T1000 (cell line): ENCODE results near the gene PAX5.

Source experiments
- DNase-seq: peaks from one replicate; lab custom pipeline; 2025; ENCODE audit warnings: mixed read lengths; lab: John Stamatoyannopoulos, UW

Gene PAX5

GRCh38 chr9:36855448-36856315, 178.4 kb downstream of the PAX5 start:
- DNase-seq = no peak

- no peak for DNase-seq
Measured at GRCh38 chr9:36854751-36855150, 179.3 kb downstream of the PAX5 start.

DNA sequence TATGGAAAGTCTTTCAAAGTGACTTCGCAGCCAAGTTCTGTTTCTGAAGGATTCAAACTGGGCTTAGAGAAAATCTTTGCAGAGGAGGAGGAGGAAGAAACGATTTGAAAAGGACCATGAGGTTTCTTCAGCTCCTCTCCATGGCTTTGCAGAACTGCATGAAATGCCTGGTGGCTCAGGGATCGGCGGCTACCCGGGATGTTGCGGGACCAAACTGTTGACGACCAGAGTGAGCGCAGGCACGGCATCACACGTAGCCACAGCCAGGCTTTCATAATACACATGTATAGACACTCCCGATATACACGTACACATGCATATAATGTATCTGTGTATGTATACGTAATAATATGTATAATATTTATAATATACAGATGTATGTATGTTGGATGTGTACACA, 180.0 kb downstream of the PAX5 start:
- DNase-seq = no peak

DNA sequence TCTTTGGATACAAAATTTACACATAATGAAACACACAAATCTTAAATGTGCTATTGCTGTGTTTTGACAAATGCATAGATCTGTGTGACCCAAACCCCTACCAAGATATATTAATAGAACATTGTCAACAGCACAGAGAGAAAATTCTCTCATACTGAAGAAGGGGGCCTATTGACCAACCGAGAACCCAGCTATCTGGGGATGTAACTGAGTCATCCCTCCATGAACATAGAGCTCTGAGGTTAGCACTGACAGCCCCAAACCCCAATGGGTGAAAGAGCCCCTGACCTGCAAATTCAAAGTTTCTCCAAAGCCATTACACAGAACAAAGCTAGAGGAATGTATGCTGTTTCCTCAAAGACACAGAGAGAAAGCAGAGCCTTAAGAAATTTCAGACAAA, 180.8 kb downstream of the PAX5 start:
- DNase-seq = no peak

GRCh38 chr9:36849943-36850342, 184.1 kb downstream of the PAX5 start:
- no peak for DNase-seq

- no peak for DNase-seq
Measured at GRCh38 chr9:36848946-36849345, 185.1 kb downstream of the PAX5 start.

DNA sequence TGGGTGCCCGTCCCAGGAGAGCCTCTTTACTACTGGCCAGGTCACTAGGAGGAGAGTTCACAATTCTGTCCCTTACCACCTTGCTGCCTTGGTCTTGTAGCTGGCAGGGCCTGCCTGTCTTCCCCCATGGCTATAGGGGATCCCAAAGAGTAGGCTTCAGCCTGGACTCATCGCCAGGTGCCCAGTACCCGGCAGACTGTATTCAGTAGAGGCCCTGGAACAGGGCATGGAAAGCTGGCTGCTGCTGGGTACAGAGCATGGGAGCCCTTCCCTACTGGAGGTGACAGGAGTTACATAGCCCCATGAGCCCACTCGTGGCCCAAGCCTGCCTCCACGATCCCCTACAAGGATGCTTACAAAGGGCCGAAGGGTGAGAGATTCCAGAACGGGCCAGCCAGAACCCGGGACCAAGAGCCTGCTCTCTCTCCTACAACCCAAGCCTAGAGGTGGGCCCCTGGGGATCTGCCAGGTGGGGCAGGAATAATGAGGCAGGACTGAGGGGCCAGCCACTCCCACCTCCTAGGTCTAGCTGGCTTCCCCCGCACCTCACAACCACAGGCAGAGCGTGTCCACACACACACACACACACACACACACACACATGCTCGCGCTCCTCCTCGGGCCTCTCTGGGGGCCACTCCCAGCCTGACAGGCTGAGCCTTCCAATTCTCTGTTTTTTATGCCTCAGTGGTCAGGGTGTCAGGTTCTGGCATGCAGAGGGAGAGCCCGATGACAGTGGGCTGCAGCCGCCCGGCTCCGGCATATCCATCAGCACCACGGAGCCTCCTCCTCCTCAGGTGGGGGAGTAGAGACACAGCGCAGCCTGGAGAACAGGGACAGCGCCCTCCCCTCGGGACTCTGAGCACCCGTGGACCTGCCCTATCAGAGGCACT, 186.0 kb downstream of the PAX5 start:
- DNase-seq = no peak

GRCh38 chr9:36846621-36847020, 187.4 kb downstream of the PAX5 start:
- no peak for DNase-seq

DNA sequence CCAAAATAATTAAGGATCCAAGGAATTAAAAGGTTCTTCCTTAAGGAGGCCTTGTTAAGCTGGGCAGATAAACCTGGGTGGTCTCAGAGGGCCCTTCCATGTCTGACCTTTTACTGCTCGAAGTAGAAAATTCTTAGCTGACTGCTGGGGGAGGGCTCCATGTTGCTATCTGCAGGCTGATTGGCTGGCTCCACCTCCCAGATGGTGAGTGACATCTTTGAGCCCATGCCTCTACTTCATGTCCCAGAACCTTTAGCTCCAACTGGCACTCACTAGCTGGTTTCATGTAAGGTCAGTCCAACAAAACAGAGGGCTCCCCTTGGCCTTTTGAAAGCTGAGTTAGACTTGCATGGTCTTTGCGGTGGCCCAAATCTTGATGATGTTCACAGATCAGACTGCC, 188.2 kb downstream of the PAX5 start:
- DNase-seq = no peak

- DNase-seq = no peak
Measured at GRCh38 chr9:36844961-36845360, 189.1 kb downstream of the PAX5 start.

DNA sequence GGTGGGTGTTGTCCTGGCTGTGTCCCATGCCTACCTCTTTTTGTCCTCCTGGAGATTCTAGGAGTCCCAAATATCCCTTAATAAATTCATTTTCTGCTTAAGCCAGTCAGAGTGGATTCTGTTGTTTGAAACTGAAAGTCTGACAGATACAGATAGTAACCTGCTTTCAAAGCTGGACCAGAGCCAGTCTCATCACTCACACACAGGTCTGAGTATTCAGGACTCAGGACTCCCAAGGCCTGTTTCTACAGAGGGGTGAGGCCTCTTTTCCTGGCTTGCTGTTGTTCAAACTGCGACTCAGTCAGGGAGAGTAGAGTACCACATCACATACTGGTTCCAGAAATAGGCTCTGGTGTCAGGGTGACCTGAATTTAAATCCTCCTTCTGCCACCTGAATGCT, 190.1 kb downstream of the PAX5 start:
- no peak for DNase-seq

GRCh38 chr9:36842560-36843530, 191.2 kb downstream of the PAX5 start:
- no peak for DNase-seq

DNA sequence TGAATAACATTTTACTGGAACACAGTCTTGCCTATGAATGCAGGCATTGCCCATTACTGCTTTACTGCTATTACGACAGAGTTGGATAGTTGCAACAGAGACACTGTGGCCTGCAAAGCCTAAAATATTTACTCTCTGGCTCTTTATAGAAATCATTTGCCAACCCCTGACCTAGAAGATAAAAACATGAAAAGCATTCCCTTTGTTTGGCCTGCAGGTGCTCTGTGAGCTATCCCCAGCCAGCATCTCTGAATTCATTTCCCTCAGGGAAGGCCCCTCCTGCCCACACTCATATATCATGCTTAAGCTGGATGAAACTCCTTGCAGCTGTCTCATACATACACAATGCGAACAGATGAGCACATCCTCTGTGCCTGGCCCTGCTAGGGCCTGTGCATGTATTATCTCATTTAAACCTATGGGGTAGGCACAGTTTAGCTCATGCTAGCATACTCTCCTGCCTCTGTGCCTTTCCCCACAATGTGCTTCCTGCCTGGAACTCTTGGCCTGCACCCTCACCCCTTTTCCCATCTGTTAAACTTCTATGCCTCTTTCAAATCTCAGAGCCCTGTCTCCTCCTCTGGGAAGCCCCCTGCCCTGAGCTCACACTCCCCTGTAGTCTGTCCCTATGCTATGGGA, 193.1 kb downstream of the PAX5 start:
- DNase-seq = no peak

GRCh38 chr9:36839131-36839885, 194.8 kb downstream of the PAX5 start:
- no peak for DNase-seq

DNA sequence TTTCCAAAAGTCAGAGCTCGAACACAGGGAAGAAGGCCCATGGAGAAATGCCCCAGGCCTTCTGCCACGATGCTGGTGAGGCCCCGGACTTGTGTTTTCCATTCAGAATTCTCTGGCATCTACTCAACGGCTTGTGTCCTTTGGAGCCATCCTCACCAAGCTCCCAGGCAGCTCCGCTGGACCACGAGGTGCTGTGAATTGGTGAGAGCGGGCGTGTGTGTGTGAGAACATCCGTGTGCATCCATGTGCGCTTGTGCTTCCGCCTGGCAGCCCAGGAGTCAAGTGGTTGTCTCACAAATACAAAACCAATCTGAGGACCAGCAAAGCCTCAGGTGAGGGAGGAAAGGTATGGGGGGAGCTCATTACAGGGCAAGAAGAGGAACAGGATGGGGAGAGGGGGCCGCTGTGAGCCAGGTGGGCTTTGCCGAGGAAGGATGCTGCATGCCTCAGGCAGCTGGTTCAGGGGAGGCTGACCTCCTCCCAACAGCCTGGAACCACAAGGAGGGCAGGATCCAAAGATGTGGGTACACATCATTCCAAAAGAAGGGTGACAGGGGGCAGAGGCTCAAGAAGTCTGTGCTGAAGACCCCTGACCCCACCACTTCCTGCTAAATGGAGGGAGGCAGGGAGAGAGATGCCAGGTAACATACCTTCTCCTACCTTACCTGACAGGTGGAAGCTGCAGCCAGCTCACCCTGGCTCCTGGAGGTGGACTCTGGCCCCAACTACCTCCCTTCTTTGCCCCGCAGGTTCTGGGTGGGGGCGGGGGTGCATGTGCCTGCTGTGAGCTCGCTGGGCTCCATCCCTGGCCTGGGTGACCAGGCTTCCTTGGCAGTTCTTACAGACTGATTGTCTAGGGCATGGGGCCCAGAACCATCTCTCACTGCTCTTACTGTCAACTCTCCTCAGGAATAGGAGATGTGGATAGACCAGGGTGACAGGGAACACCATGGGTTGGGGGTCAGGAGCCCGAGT, 196.3 kb downstream of the PAX5 start:
- DNase-seq = no peak

DNA sequence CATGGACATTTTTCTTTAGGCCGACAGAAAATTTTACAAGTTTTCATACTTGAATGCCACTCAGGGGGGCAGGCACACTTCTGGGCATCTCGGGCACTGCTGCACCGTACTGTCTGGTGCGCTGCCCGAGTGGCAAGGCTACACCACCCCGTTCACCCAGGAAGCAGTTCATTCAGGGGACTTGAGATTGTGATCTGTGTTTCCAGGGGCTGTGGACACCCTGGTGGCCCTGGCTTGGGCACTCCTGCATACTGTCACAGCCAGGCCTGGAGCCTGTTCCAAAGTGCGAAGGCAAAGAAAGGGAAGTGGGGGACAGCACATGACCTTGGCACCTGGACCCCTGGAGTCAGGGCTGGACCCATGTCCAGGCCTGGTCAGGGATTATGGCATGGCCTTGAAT, 197.6 kb downstream of the PAX5 start:
- DNase-seq = no peak

GRCh38 chr9:36835271-36835996, 198.6 kb downstream of the PAX5 start:
- DNase-seq = no peak

- DNase-seq = no peak
Measured at GRCh38 chr9:36834736-36835135, 199.3 kb downstream of the PAX5 start.

DNA sequence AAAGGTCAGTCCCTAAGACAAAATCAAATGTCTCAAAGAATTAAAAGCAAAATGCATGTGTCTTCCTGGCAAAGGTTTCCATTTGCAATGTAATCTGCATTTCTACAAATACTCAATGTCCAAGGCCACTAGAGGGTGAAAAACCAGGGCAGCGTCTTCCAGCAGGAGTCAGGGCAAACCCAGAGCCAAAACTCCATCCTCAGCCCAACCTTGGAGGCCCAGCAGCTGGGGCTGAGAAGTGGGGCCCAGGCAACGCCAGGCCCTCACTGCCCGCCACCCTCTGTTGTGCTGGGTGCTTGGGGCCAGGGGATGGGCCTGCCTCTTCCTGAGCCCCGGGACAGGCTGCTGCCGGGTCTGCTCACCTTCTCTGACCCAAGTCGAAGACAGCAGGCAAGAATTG, 200.1 kb downstream of the PAX5 start:
- no peak for DNase-seq
